Endothelial cell of umbilical vein (primary cell): ENCODE measurements around the gene SELPLG.

Source experiments
- CTCF ChIP-seq, 2 donors: IDR thresholded peaks; 1 replicate in 1 of 2; 2 replicates in 1 of 2; pipeline ENCODE4 v1.5.1; 2011; ENCODE audit warnings: low read length in 2 of 2, mild to moderate bottlenecking in 2 of 2, moderate library complexity in 2 of 2, control low read depth in 1 of 2, inconsistent platforms in 1 of 2, low read depth in 1 of 2; ENCODE audit not compliant: insufficient read depth in 1 of 2; ENCODE audit errors: extremely low read depth in 1 of 2
- EZH2 ChIP-seq: IDR thresholded peaks from 2 replicates; pipeline ENCODE4 v1.6.1; 2012; ENCODE audit warnings: borderline replicate concordance, low read depth, mild to moderate bottlenecking, moderate library complexity, low read length, inconsistent platforms; ENCODE audit not compliant: severe bottlenecking
- FOS ChIP-seq: IDR thresholded peaks from 2 replicates; pipeline ENCODE4 v1.6.1; 2011; ENCODE audit warnings: mild to moderate bottlenecking, low read length, moderate library complexity, borderline replicate concordance; ENCODE audit not compliant: insufficient read depth
- JUN ChIP-seq: IDR thresholded peaks from 2 replicates; pipeline ENCODE4 v1.6.1; 2011; ENCODE audit warnings: borderline replicate concordance, low read depth; ENCODE audit not compliant: insufficient read length, insufficient read depth
- MYC ChIP-seq: IDR thresholded peaks from one replicate; pipeline ENCODE4 v1.6.1; 2011; ENCODE audit warnings: mild to moderate bottlenecking, low read depth, low read length
- POLR2A ChIP-seq: IDR thresholded peaks from 2 replicates; pipeline ENCODE4 v1.6.1; 2012; ENCODE audit warnings: low read depth, mild to moderate bottlenecking, control low read depth, low read length
- POLR2AphosphoS5 ChIP-seq: IDR thresholded peaks from 2 replicates; pipeline ENCODE4 v1.6.1; 2012; ENCODE audit warnings: low read depth, mild to moderate bottlenecking, control low read depth, low read length, moderate library complexity; ENCODE audit not compliant: insufficient read depth
- TF ChIP-seq, protein P1 (sequence below): IDR thresholded peaks from 2 replicates; pipeline ENCODE4 v1.6.1; 2011; ENCODE audit not compliant: insufficient read depth, insufficient read length

DNA sequence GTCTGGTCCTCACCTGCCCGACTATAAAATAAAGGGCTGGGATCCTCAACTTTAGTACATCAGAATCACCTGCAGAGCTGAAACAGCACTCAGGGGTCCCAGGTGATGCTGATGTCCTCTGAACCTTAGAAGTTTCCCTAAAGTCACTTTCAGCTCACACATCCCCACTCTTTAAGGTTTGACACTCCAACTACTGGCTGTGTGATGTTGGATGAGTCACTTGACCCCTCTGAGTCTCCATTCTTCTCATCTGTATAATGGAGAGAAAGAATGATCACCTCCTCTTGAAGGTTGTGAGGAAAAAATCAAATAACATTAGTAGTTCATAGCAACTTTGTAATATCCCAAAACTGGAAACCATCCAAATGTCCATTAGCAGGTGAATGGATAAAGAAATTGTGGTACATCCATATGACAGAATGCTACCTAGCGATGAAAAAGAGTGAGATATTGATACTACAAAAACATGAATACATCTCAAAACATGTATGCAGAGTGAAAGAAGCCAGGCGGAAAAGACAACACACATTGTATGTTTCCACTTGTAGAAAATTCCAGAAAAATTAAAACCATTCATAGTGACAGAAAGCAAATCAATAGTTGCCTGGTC is 49.1 kb downstream of the SELPLG start:
- TF ChIP-seq CTCF (IDR thresholded peaks at IDR 0.05; ENCODE audit: extremely low read depth in 1 of 2, insufficient read depth in 1 of 2, low read depth in 1 of 2, low read length in 2 of 2) (no peak), EZH2 (no peak), POLR2A (no peak), JUN (no peak), MYC (no peak), POLR2AphosphoS5 (no peak), FOS (no peak)
- TF ChIP-seq, protein P1, sequence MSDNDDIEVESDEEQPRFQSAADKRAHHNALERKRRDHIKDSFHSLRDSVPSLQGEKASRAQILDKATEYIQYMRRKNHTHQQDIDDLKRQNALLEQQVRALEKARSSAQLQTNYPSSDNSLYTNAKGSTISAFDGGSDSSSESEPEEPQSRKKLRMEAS, result no peak
